ENCODE measurements around the gene LYRM4.

LYRM4 gene

GRCh38 chr6:5172041-5172653, 88.6 kb downstream of the LYRM4 start:
- peak; percentile 8 for DNase-seq

- DNase-seq, result no peak
Measured at GRCh38 chr6:5167501-5167900, 93.2 kb downstream of the LYRM4 start.

- DNase-seq, result no peak
Measured at GRCh38 chr6:5164092-5164491, 96.7 kb downstream of the LYRM4 start.

- DNase-seq, result no peak
Measured at GRCh38 chr6:5163247-5163646, 97.5 kb downstream of the LYRM4 start.

GRCh38 chr6:5162355-5162754, 98.4 kb downstream of the LYRM4 start:
- no peak for DNase-seq

GRCh38 chr6:5160206-5160605, 100.5 kb downstream of the LYRM4 start:
- no peak for DNase-seq

GRCh38 chr6:5159162-5159561, 101.6 kb downstream of the LYRM4 start:
- DNase-seq, result no peak

- DNase-seq, result no peak
Measured at GRCh38 chr6:5158180-5158579, 102.6 kb downstream of the LYRM4 start.

- no peak for DNase-seq
Measured at GRCh38 chr6:5157621-5158138, 103.1 kb downstream of the LYRM4 start.

GRCh38 chr6:5156627-5157026, 104.1 kb downstream of the LYRM4 start:
- no peak for DNase-seq

GRCh38 chr6:5155906-5156305, 104.8 kb downstream of the LYRM4 start:
- DNase-seq, result no peak

GRCh38 chr6:5153186-5153585, 107.6 kb downstream of the LYRM4 start:
- DNase-seq, result no peak

- DNase-seq, result no peak
Measured at GRCh38 chr6:5152460-5152859, 108.3 kb downstream of the LYRM4 start.

- no peak for DNase-seq
Measured at GRCh38 chr6:5151955-5152401, 108.8 kb downstream of the LYRM4 start.

GRCh38 chr6:5151360-5151954, 109.3 kb downstream of the LYRM4 start:
- DNase-seq, result no peak

GRCh38 chr6:5150551-5151075, 110.1 kb downstream of the LYRM4 start:
- DNase-seq, result no peak

GRCh38 chr6:5149891-5150290, 110.9 kb downstream of the LYRM4 start:
- DNase-seq, result no peak

GRCh38 chr6:5149159-5149704, 111.5 kb downstream of the LYRM4 start:
- DNase-seq, result no peak

GRCh38 chr6:5146398-5146797, 114.4 kb downstream of the LYRM4 start:
- no peak for DNase-seq

- DNase-seq, result peak; percentile 58
Measured at GRCh38 chr6:5143634-5144311, 117.0 kb downstream of the LYRM4 start.

- no peak for DNase-seq
Measured at GRCh38 chr6:5142915-5143314, 117.8 kb downstream of the LYRM4 start.

- DNase-seq, result no peak
Measured at GRCh38 chr6:5142131-5142530, 118.6 kb downstream of the LYRM4 start.

GRCh38 chr6:5141046-5141445, 119.7 kb downstream of the LYRM4 start:
- DNase-seq, result no peak

Data from NCI-H2107 (cell line).